ENCODE results near the gene OR5A2. TPM values are rescaled to one million over a fixed set of nuclear protein-coding genes. Genes with fewer than 3 reads are reported as not detected.

OR5A2 gene
- total RNA-seq, 4 donors from 2014 or later = not detected

DNA sequence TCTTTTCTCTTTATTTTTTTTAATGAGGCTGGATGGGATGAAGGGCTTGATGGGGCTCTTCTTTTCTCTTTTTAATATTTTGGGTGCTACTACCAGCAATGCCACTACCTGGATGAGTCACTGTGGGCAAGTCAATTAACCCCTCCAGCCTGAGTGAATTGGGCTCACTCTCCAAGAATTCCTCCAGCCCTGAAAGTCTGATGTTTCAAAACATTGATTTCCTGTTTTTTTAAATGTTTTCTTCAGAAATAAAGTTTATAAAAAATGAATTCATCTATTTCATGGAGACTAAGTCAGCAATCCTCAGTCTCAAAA lies 812 bp upstream of the OR5A2 start:
- no peak for DNase-seq
- TF ChIP-seq, protein P1, sequence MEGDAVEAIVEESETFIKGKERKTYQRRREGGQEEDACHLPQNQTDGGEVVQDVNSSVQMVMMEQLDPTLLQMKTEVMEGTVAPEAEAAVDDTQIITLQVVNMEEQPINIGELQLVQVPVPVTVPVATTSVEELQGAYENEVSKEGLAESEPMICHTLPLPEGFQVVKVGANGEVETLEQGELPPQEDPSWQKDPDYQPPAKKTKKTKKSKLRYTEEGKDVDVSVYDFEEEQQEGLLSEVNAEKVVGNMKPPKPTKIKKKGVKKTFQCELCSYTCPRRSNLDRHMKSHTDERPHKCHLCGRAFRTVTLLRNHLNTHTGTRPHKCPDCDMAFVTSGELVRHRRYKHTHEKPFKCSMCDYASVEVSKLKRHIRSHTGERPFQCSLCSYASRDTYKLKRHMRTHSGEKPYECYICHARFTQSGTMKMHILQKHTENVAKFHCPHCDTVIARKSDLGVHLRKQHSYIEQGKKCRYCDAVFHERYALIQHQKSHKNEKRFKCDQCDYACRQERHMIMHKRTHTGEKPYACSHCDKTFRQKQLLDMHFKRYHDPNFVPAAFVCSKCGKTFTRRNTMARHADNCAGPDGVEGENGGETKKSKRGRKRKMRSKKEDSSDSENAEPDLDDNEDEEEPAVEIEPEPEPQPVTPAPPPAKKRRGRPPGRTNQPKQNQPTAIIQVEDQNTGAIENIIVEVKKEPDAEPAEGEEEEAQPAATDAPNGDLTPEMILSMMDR (IDR thresholded peaks at IDR 0.05) = no peak
- no peak for TF ChIP-seq POLR2A (IDR thresholded peaks at IDR 0.05)

DNA sequence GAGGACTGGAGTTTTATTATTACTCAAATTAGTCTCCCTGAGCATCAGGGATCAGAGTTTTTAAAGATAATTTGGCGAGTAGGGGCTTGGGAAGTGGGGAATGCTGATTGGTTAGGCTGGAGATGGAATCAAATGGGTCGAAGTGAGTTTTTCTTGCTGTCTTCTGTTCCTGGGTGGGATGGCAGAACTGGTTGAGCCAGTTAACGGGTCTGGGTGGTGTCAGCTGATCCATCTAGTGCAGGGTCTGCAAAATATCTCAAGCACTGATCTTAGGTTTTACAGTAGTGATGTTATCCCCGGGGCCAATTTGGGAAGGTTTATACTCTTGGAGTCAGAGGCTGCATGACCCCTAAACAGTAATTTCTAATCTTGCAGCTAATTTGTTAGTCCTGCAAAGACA lies 1.1 kb downstream of the OR5A2 start:
- no peaks in the 10 kb centered on the region for H3K36me3 ChIP-seq
- TF ChIP-seq POLR2A (IDR thresholded peaks at IDR 0.05) = no peak
- TF ChIP-seq, protein P1 (IDR thresholded peaks at IDR 0.05) = no peak
- no peaks in the 10 kb centered on the region for H3K27me3 ChIP-seq
- H3K4me3 ChIP-seq = no peak overlapping the region
- H3K27ac ChIP-seq = no peak overlapping the region
- no peak for DNase-seq
- H3K4me1 ChIP-seq = no peaks in the 10 kb centered on the region
- H3K9me3 ChIP-seq = no peaks in the 10 kb centered on the region

More for the DNA sequence above, 812 bp upstream of the OR5A2 start:
- Histone ChIP-seq H3K4me1 (no peaks in the 10 kb centered on the region), H3K9me3 (no peaks in the 10 kb centered on the region), H3K36me3 (no peaks in the 10 kb centered on the region), H3K27me3 (no peaks in the 10 kb centered on the region), H3K4me3 (no peak overlapping the region), H3K27ac (no peak overlapping the region)

GRCh38 chr11:59423835-59424234 lies 2.4 kb downstream of the OR5A2 start:
- no peak for DNase-seq
- Histone ChIP-seq H3K27ac (no peak overlapping the region), H3K4me1 (no peaks in the 10 kb centered on the region), H3K9me3 (no peaks in the 10 kb centered on the region), H3K27me3 (no peaks in the 10 kb centered on the region), H3K36me3 (no peaks in the 10 kb centered on the region), H3K4me3 (no peak overlapping the region)
- TF ChIP-seq POLR2A (IDR thresholded peaks at IDR 0.05) = no peak
- TF ChIP-seq, protein P1 (IDR thresholded peaks at IDR 0.05) = no peak

GRCh38 chr11:59418156-59418555 lies 8.1 kb downstream of the OR5A2 start:
- no peak overlapping the region for H3K4me3 ChIP-seq
- H3K36me3 ChIP-seq = no peaks in the 10 kb centered on the region
- TF ChIP-seq, protein P1 (IDR thresholded peaks at IDR 0.05) = no peak
- no peak for TF ChIP-seq POLR2A (IDR thresholded peaks at IDR 0.05)
- H3K9me3 ChIP-seq = no peaks in the 10 kb centered on the region
- no peak for DNase-seq
- no peaks in the 10 kb centered on the region for H3K4me1 ChIP-seq
- no peak overlapping the region for H3K27ac ChIP-seq
- H3K27me3 ChIP-seq = no peaks in the 10 kb centered on the region

GRCh38 chr11:59417023-59417422 lies 9.2 kb downstream of the OR5A2 start:
- H3K4me3 ChIP-seq = no peak overlapping the region
- no peaks in the 10 kb centered on the region for H3K4me1 ChIP-seq
- H3K9me3 ChIP-seq = no peaks in the 10 kb centered on the region
- no peaks in the 10 kb centered on the region for H3K36me3 ChIP-seq
- DNase-seq = peak in 1 of 3 donors; percentile 42
- no peaks in the 10 kb centered on the region for H3K27me3 ChIP-seq
- no peak overlapping the region for H3K27ac ChIP-seq
- TF ChIP-seq POLR2A (IDR thresholded peaks at IDR 0.05) = no peak
- TF ChIP-seq, protein P1 (IDR thresholded peaks at IDR 0.05) = no peak

- no peaks in the 10 kb centered on the region for H3K27me3 ChIP-seq
- H3K4me3 ChIP-seq = no peak overlapping the region
- H3K36me3 ChIP-seq = no peaks in the 10 kb centered on the region
- no peaks in the 10 kb centered on the region for H3K4me1 ChIP-seq
- no peaks in the 10 kb centered on the region for H3K9me3 ChIP-seq
- TF ChIP-seq, protein P1 (IDR thresholded peaks at IDR 0.05) = no peak
- no peak for TF ChIP-seq POLR2A (IDR thresholded peaks at IDR 0.05)
- H3K27ac ChIP-seq = no peak overlapping the region
- no peak for DNase-seq
Observed at GRCh38 chr11:59416613-59417012, 9.6 kb downstream of the OR5A2 start.
